ENCODE results near the gene RPTOR.

GRCh38 chr17:80662557-80662956 is 117.9 kb downstream of the RPTOR start:
- TF ChIP-seq EZH2 (IDR thresholded peaks at IDR 0.05; ENCODE audit: insufficient read depth, low read length) (no peak), CTCF (IDR thresholded peaks at IDR 0.05; ENCODE audit: insufficient read depth, low read depth, low read length) (no peak)
